ENCODE measurements around the gene CTNNBL1.

GRCh38 chr20:37661519-37661918 lies 32.3 kb upstream of the CTNNBL1 start:
- no peak for TF ChIP-seq CTCF (IDR thresholded peaks at IDR 0.05)
- TF ChIP-seq POLR2A (IDR thresholded peaks at IDR 0.05), result no peak
